Cardiac fibroblast (primary cell): ENCODE data around the gene EXOSC10.
"Not testable (repeated sequence)": the region's sequence is repeated elsewhere in the genome, so short reads cannot be mapped to it uniquely, and the experiment has no call there.

Source experiments
- DNase-seq, 2 donors: peaks; one replicate each; pipeline versions ENCODE4 v3.0.0 to v3.0.0-alpha.2; 2010; ENCODE audit warnings: low read depth in 2 of 2
- H3K4me3 ChIP-seq, 2 donors: replicated peaks in 1 of 2; 1 replicate in 1 of 2; 2 replicates in 1 of 2; pipeline ENCODE4 v1.5.1; 2011; ENCODE audit warnings: low read depth in 2 of 2, low read length in 2 of 2, mild to moderate bottlenecking in 2 of 2, moderate library complexity in 1 of 2
- CTCF ChIP-seq: IDR thresholded peaks from one replicate; pipeline ENCODE4 v1.5.1; 2011; ENCODE audit warnings: low read depth, mild to moderate bottlenecking, low read length, inconsistent platforms

The EXOSC10 gene

GRCh38 chr1:11039351-11040104 is 60.1 kb downstream of the EXOSC10 start:
- no peak for TF ChIP-seq CTCF
- no peak overlapping the region for H3K4me3 ChIP-seq
- no peak for DNase-seq

DNA sequence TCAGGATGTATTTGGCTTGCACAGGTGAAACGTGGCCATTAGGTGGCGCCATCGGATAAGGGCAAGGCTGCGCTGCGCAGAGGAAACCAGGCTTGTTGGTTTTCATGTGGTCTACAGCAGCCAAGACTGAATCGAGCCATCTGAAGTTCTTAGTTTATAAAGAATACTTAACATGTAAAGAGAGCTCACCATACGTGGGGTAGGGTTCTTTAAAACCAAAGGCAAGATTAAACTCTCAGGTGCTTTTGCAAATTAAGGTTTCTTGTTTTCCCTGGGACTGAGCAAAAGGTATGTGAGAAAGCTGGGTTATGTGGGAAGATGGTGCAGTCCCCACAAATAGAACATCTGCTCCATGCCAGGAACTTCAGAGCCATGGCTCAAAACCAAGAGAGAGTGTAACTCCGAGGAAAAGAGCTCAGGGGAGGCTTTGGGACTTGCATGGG is 61.9 kb downstream of the EXOSC10 start:
- TF ChIP-seq CTCF, result peak; percentile 96
- H3K4me3 ChIP-seq, result no peak overlapping the region
- peak; percentile 89 to 91 for DNase-seq

- not testable (repeated sequence) for DNase-seq, H3K4me3 ChIP-seq
Observed at GRCh38 chr1:11037019-11037739, 62.5 kb downstream of the EXOSC10 start.

DNA sequence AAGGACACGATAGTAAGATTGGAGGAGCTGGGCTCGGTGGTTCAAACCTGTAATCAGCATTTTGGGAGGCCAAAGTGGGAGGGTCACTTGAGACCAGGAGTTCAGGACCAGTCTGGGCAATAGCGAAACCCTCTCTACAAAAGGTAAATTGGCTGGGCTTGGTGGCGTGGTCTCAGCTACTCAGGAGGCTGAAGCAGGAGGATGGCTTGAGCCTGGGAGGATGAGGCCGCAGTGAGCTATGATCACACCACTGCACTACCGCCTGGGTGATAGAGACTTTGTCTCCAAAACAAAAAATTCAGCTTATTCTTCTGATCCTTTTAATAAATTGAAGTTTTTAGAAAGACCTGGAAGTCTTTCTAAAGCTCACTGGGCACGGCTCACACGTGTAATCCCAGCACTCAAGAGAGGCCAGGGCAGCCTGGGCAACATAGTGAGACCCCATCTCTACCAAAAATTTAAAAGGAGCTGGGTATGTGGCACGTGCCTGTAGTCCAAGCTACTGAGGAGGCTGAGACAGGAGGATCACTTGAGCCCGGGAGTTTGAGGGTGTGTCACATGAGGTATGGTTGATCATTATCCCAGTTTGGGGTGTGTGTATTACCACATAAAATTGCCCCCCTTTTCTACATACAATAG is 67.9 kb downstream of the EXOSC10 start:
- no peak overlapping the region for H3K4me3 ChIP-seq
- DNase-seq, result no peak
- TF ChIP-seq CTCF, result no peak

DNA sequence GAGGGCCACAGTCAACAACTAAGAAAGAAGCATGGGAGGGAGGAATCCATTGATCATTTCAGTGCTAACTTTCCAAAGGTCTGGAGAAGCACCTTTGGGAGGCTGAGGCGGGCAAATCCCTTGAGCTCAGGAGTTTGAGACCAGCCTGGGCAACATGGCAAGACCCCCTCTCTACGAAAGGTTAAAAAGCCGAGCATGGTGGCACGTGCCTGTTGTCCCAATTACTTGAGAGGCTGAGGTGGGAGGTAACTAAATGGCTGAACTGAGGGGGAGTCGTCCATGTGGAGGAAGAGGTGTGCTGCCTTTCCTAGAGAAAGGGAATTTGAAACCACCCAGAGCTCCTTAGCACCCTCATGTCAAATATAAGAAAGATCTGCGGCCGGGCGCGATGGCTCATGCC is 68.8 kb downstream of the EXOSC10 start:
- no peak for DNase-seq
- no peak overlapping the region for H3K4me3 ChIP-seq
- TF ChIP-seq CTCF, result no peak

DNA sequence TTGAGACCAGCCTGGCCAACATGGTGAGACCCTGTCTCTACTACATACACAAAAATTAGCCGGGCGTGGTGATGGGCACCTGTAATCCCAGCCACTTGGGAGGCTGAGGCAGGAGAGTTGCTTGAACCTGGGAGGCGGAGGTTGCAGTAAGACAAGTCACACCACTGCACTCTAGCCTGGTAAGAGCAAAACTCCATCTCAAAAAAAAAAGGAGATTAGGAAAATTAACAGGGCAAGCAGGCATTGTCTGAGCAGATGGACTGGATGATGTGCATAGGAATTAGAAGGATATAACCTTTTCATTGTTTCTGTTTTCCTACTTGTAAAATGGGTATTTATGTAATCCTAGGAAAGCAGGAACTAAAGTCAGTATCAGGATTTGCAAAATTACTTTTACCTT is 71.7 kb downstream of the EXOSC10 start:
- TF ChIP-seq CTCF, result no peak
- no peak overlapping the region for H3K4me3 ChIP-seq
- no peak for DNase-seq

DNA sequence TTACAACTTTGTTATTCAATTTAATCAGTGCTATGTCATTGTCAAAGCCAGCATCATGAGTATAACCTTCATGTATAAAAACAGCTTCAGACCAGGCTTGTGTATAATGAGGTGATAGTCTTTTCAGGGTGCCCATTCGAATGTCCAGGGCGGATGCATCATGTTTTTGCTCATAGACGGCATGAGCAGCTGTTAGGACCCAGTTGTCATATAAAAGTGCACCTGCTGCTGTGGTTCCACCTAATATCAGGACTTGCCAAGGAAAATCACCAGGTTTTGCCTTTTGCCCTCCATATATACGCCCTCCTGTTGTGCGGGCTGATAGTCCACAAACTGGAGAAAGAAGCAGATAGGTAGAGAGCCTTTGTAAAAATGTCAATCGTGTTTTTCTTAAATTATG is 72.4 kb downstream of the EXOSC10 start:
- TF ChIP-seq CTCF, result no peak
- H3K4me3 ChIP-seq, result no peak overlapping the region
- no peak for DNase-seq
